Vagina (tissue), 2 donors: ENCODE results near the gene OR2V2.

ENCODE experiments used
- POLR2A ChIP-seq, 2 donors: fragments of 450-650 bp; IDR thresholded peaks; one replicate each; pipeline ENCODE4 v1.6.1; 2017; ENCODE audit warnings: antibody characterized with exemption in 2 of 2, mild to moderate bottlenecking in 2 of 2, moderate library complexity in 2 of 2
- TF ChIP-seq, protein P1 (sequence below), 3 experiments: fragments of 450-650 bp in 2 of 3; fragments of 200-600 bp in 1 of 3; sonication (generic) in 1 of 3; IDR thresholded peaks; one replicate each; pipeline ENCODE4 v1.5.1; 2017 to 2019; ENCODE audit warnings: antibody characterized with exemption in 3 of 3, mild to moderate bottlenecking in 2 of 3, moderate library complexity in 2 of 3

- TF ChIP-seq, protein P1, sequence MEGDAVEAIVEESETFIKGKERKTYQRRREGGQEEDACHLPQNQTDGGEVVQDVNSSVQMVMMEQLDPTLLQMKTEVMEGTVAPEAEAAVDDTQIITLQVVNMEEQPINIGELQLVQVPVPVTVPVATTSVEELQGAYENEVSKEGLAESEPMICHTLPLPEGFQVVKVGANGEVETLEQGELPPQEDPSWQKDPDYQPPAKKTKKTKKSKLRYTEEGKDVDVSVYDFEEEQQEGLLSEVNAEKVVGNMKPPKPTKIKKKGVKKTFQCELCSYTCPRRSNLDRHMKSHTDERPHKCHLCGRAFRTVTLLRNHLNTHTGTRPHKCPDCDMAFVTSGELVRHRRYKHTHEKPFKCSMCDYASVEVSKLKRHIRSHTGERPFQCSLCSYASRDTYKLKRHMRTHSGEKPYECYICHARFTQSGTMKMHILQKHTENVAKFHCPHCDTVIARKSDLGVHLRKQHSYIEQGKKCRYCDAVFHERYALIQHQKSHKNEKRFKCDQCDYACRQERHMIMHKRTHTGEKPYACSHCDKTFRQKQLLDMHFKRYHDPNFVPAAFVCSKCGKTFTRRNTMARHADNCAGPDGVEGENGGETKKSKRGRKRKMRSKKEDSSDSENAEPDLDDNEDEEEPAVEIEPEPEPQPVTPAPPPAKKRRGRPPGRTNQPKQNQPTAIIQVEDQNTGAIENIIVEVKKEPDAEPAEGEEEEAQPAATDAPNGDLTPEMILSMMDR (IDR thresholded peaks at IDR 0.05) = no peak
- TF ChIP-seq POLR2A (IDR thresholded peaks at IDR 0.05) = no peak
These were observed 24.4 kb downstream of the OR2V2 start for GRCh38 chr5:181171782-181172181.
